ENCODE results near the gene GANAB.
"Not testable (repeated sequence)": the region's sequence is repeated elsewhere in the genome, so short reads cannot be mapped to it uniquely, and the experiment has no call there.

- not testable (repeated sequence) for TF ChIP-seq HOXA9 (CRISPR knock-in tag; IDR thresholded peaks at IDR 0.05; ENCODE audit: borderline replicate concordance); ZFX (CRISPR knock-in tag; IDR thresholded peaks at IDR 0.05; ENCODE audit: low read depth); PREB (CRISPR knock-in tag; IDR thresholded peaks at IDR 0.05); RARG (CRISPR knock-in tag; IDR thresholded peaks at IDR 0.05; ENCODE audit: low read depth)
Observed at GRCh38 chr11:62693624-62694023, 47.2 kb upstream of the GANAB start.
